ENCODE data around the gene SNAP47.

The SNAP47 gene

GRCh38 chr1:227789084-227790033, 54.1 kb downstream of the SNAP47 start:
- Histone ChIP-seq H3K27ac (ENCODE audit: low read depth, low read length) (no peak overlapping the region), H3K9ac (ENCODE audit: low read depth, low read length) (no peak overlapping the region), H3K9me3 (ENCODE audit: control insufficient read depth, insufficient read depth, low read length) (no peaks in the 10 kb centered on the region), H3K27me3 (ENCODE audit: control insufficient read depth, insufficient read depth, low read length) (peaks cover 38% of the 10 kb centered on the region), H3K4me3 (ENCODE audit: low read depth, low read length) (peak overlapping the region; percentile 83), H3K36me3 (ENCODE audit: control insufficient read depth, insufficient read depth, low read length) (no peaks in the 10 kb centered on the region), H3K4me1 (ENCODE audit: control insufficient read depth, insufficient read depth, low read length) (peaks cover 12% of the 10 kb centered on the region)

GRCh38 chr1:227790034-227790400, 54.8 kb downstream of the SNAP47 start:
- Histone ChIP-seq H3K4me3 (ENCODE audit: low read depth, low read length) (no peak overlapping the region), H3K36me3 (ENCODE audit: control insufficient read depth, insufficient read depth, low read length) (no peaks in the 10 kb centered on the region), H3K9me3 (ENCODE audit: control insufficient read depth, insufficient read depth, low read length) (no peaks in the 10 kb centered on the region), H3K4me1 (ENCODE audit: control insufficient read depth, insufficient read depth, low read length) (peaks cover 17% of the 10 kb centered on the region), H3K27ac (ENCODE audit: low read depth, low read length) (no peak overlapping the region), H3K9ac (ENCODE audit: low read depth, low read length) (no peak overlapping the region), H3K27me3 (ENCODE audit: control insufficient read depth, insufficient read depth, low read length) (peaks cover 38% of the 10 kb centered on the region)

GRCh38 chr1:227790868-227791267, 55.6 kb downstream of the SNAP47 start:
- H3K4me1 ChIP-seq (ENCODE audit: control insufficient read depth, insufficient read depth, low read length): peaks cover 17% of the 10 kb centered on the region
- no peak overlapping the region for H3K9ac ChIP-seq (ENCODE audit: low read depth, low read length)
- H3K27ac ChIP-seq (ENCODE audit: low read depth, low read length): no peak overlapping the region
- H3K4me3 ChIP-seq (ENCODE audit: low read depth, low read length): no peak overlapping the region
- H3K9me3 ChIP-seq (ENCODE audit: control insufficient read depth, insufficient read depth, low read length): no peaks in the 10 kb centered on the region
- no peaks in the 10 kb centered on the region for H3K36me3 ChIP-seq (ENCODE audit: control insufficient read depth, insufficient read depth, low read length)
- peaks cover 34% of the 10 kb centered on the region for H3K27me3 ChIP-seq (ENCODE audit: control insufficient read depth, insufficient read depth, low read length)

- H3K9ac ChIP-seq (ENCODE audit: low read depth, low read length): no peak overlapping the region
- no peak overlapping the region for H3K4me3 ChIP-seq (ENCODE audit: low read depth, low read length)
- H3K27ac ChIP-seq (ENCODE audit: low read depth, low read length): no peak overlapping the region
- H3K27me3 ChIP-seq (ENCODE audit: control insufficient read depth, insufficient read depth, low read length): peaks cover 27% of the 10 kb centered on the region
- H3K9me3 ChIP-seq (ENCODE audit: control insufficient read depth, insufficient read depth, low read length): no peaks in the 10 kb centered on the region
- H3K36me3 ChIP-seq (ENCODE audit: control insufficient read depth, insufficient read depth, low read length): no peaks in the 10 kb centered on the region
- H3K4me1 ChIP-seq (ENCODE audit: control insufficient read depth, insufficient read depth, low read length): peaks cover 17% of the 10 kb centered on the region
Observed at GRCh38 chr1:227791425-227792143, 56.3 kb downstream of the SNAP47 start.

GRCh38 chr1:227792216-227793078, 57.2 kb downstream of the SNAP47 start:
- H3K27ac ChIP-seq (ENCODE audit: low read depth, low read length): no peak overlapping the region
- no peaks in the 10 kb centered on the region for H3K36me3 ChIP-seq (ENCODE audit: control insufficient read depth, insufficient read depth, low read length)
- no peak overlapping the region for H3K4me3 ChIP-seq (ENCODE audit: low read depth, low read length)
- peaks cover 18% of the 10 kb centered on the region for H3K27me3 ChIP-seq (ENCODE audit: control insufficient read depth, insufficient read depth, low read length)
- no peaks in the 10 kb centered on the region for H3K9me3 ChIP-seq (ENCODE audit: control insufficient read depth, insufficient read depth, low read length)
- peaks cover 15% of the 10 kb centered on the region for H3K4me1 ChIP-seq (ENCODE audit: control insufficient read depth, insufficient read depth, low read length)
- no peak overlapping the region for H3K9ac ChIP-seq (ENCODE audit: low read depth, low read length)

GRCh38 chr1:227793079-227793947, 58.1 kb downstream of the SNAP47 start:
- Histone ChIP-seq H3K9me3 (ENCODE audit: control insufficient read depth, insufficient read depth, low read length) (no peaks in the 10 kb centered on the region), H3K27ac (ENCODE audit: low read depth, low read length) (peak overlapping the region; percentile 32), H3K36me3 (ENCODE audit: control insufficient read depth, insufficient read depth, low read length) (no peaks in the 10 kb centered on the region), H3K9ac (ENCODE audit: low read depth, low read length) (no peak overlapping the region), H3K27me3 (ENCODE audit: control insufficient read depth, insufficient read depth, low read length) (peaks cover 15% of the 10 kb centered on the region), H3K4me3 (ENCODE audit: low read depth, low read length) (no peak overlapping the region), H3K4me1 (ENCODE audit: control insufficient read depth, insufficient read depth, low read length) (peaks cover 15% of the 10 kb centered on the region)

GRCh38 chr1:227793948-227794816, 58.9 kb downstream of the SNAP47 start:
- Histone ChIP-seq H3K9ac (ENCODE audit: low read depth, low read length) (no peak overlapping the region), H3K27me3 (ENCODE audit: control insufficient read depth, insufficient read depth, low read length) (peaks cover 6% of the 10 kb centered on the region), H3K4me3 (ENCODE audit: low read depth, low read length) (no peak overlapping the region), H3K9me3 (ENCODE audit: control insufficient read depth, insufficient read depth, low read length) (no peaks in the 10 kb centered on the region), H3K36me3 (ENCODE audit: control insufficient read depth, insufficient read depth, low read length) (no peaks in the 10 kb centered on the region), H3K4me1 (ENCODE audit: control insufficient read depth, insufficient read depth, low read length) (peaks cover 15% of the 10 kb centered on the region), H3K27ac (ENCODE audit: low read depth, low read length) (peak overlapping the region; percentile 32)

GRCh38 chr1:227794817-227795192, 59.6 kb downstream of the SNAP47 start:
- Histone ChIP-seq H3K4me3 (ENCODE audit: low read depth, low read length) (no peak overlapping the region), H3K9ac (ENCODE audit: low read depth, low read length) (no peak overlapping the region), H3K27ac (ENCODE audit: low read depth, low read length) (no peak overlapping the region), H3K36me3 (ENCODE audit: control insufficient read depth, insufficient read depth, low read length) (no peaks in the 10 kb centered on the region), H3K9me3 (ENCODE audit: control insufficient read depth, insufficient read depth, low read length) (no peaks in the 10 kb centered on the region), H3K4me1 (ENCODE audit: control insufficient read depth, insufficient read depth, low read length) (peaks cover 15% of the 10 kb centered on the region), H3K27me3 (ENCODE audit: control insufficient read depth, insufficient read depth, low read length) (peaks cover under 1% of the 10 kb centered on the region)

- Histone ChIP-seq H3K9ac (ENCODE audit: low read depth, low read length) (no peak overlapping the region), H3K4me3 (ENCODE audit: low read depth, low read length) (no peak overlapping the region), H3K27ac (ENCODE audit: low read depth, low read length) (no peak overlapping the region)
Observed at GRCh38 chr1:227795732-227796131, 60.5 kb downstream of the SNAP47 start.

More at GRCh38 chr1:227795732-227796131, 60.5 kb downstream of the SNAP47 start:
- no peaks in the 10 kb centered on the region for H3K9me3 ChIP-seq (ENCODE audit: control insufficient read depth, insufficient read depth, low read length)
- peaks cover 15% of the 10 kb centered on the region for H3K4me1 ChIP-seq (ENCODE audit: control insufficient read depth, insufficient read depth, low read length)
- no peaks in the 10 kb centered on the region for H3K36me3 ChIP-seq (ENCODE audit: control insufficient read depth, insufficient read depth, low read length)
- H3K27me3 ChIP-seq (ENCODE audit: control insufficient read depth, insufficient read depth, low read length): no peaks in the 10 kb centered on the region; the same call in 1 of the 2 replicates
